H1 (cell line): ENCODE results near the gene NHEJ1. TPM values are rescaled to one million over a fixed set of nuclear protein-coding genes. Genes with fewer than 3 reads are reported as not detected.

Source experiments
- BCL11A ChIP-seq, 2 experiments: IDR thresholded peaks; one replicate each; pipeline ENCODE4 v1.6.1; 2011; ENCODE audit warnings: low read depth in 2 of 2, low read length in 2 of 2, mild to moderate bottlenecking in 2 of 2
- KDM1A ChIP-seq: fragments of 200-600, 300-600 bp; sonication (generic); IDR thresholded peaks from 2 replicates; pipeline ENCODE4 v1.7.1; 2016; ENCODE audit warnings: mild to moderate bottlenecking, low read length, borderline replicate concordance
- KDM5A ChIP-seq: fragments of 200-600 bp; IDR thresholded peaks from 2 replicates; pipeline ENCODE4 v1.7.1; 2012; ENCODE audit warnings: mild to moderate bottlenecking, low read length, inconsistent platforms, mixed read lengths
- RAD21 ChIP-seq, 2 experiments: IDR thresholded peaks in 1 of 2; conservative IDR thresholded peaks in 1 of 2; 2 replicates each; pipeline ENCODE4 v1.6.1; 2011; ENCODE audit warnings: low read depth in 2 of 2, low read length in 2 of 2, improper control_type of control experiment in 1 of 2, inconsistent platforms in 1 of 2, mild to moderate bottlenecking in 1 of 2, moderate library complexity in 1 of 2
- TAF1 ChIP-seq: IDR thresholded peaks from 2 replicates; pipeline ENCODE4 v1.6.1; 2011; ENCODE audit warnings: mild to moderate bottlenecking, low read depth, low read length
- polyA plus RNA-seq, 7 experiments: library from polyadenylated mRNA; depleted of rRNA in 3 of 7; stranded (reverse) in 5 of 7; unstranded in 2 of 7; fragments of >200 nt in 5 of 7; fragments of 200-250 nt in 2 of 7; gene quantifications; 1 replicate in 5 of 7; 2 replicates in 1 of 7; 4 replicates in 1 of 7; pipeline versions ENCODE4 v1.2.1 to v1.2.3, GENCODE V29; 2011 to 2013; ENCODE audit warnings: missing spikeins in 2 of 7, mixed read lengths in 2 of 7
- total RNA-seq: library from RNA; stranded (reverse); fragmentation: NEBNext Ultra II Directional; extraction: Animal tissue kit (Norgen Biotek cat#: 25700); gene quantifications from 2 replicates; pipeline ENCODE4 v1.2.1, GENCODE V29; 2021

The NHEJ1 gene
- total and polyA plus RNA-seq, 2 of the 8 experiments (the other 6 are each of a cell fraction or from before 2014, with no cell fraction given), result 22.7 to 24.1 TPM

GRCh38 chr2:219118504-219118903 lies 42.1 kb downstream of the NHEJ1 start (continued):
- TF ChIP-seq TAF1, result no peak
- TF ChIP-seq KDM5A, result no peak
- no peak for TF ChIP-seq KDM1A
- TF ChIP-seq BCL11A (IDR thresholded peaks at IDR 0.05; ENCODE audit: low read depth in 2 of 2, low read length in 2 of 2), result no peak
- no peak for TF ChIP-seq RAD21 (IDR thresholded peaks at IDR 0.05 in 1 of 2, conservative IDR thresholded peaks at IDR 0.05 in 1 of 2; ENCODE audit: low read depth in 2 of 2, low read length in 2 of 2)
